WTC11 (cell line): ENCODE measurements around the gene EEF2K. TPM values are rescaled to one million over a fixed set of nuclear protein-coding genes. Genes with fewer than 3 reads are reported as not detected.

ENCODE experiments used
- ATAC-seq: fragments of 200-7000 bp; cut with Tn5 transposase; 2 replicates; pipeline ENCODE4 v1.10.0; 2021; ENCODE audit warnings: mild to moderate bottlenecking, moderate library complexity
- CTCF ChIA-PET: fragments of 300-600 bp; sonication (Branson Sonifier 250); formaldehyde crosslinking; loops from one replicate; lab custom pipeline; 2021; ENCODE audit warnings: antibody characterized with exemption; lab: Charles Lee
- POLR2A ChIA-PET: fragments of 350-600 bp; sonication (Branson Sonifier 250); formaldehyde crosslinking; loops from one replicate; lab custom pipeline; 2021; ENCODE audit warnings: antibody characterized with exemption; lab: Charles Lee
- DNase-seq: peaks from one replicate; pipeline ENCODE4 v3.0.0; 2021; ENCODE audit warnings: low spot score
- H3K27ac Mint-ChIP-seq: 2 replicates; pipeline ENCODE4 v1.8.0; 2021; ENCODE audit warnings: mixed read lengths
- H3K27me3 Mint-ChIP-seq: 2 replicates; pipeline ENCODE4 v1.8.0; 2021; ENCODE audit warnings: low read depth, mild to moderate bottlenecking, moderate library complexity, mixed read lengths
- H3K36me3 Mint-ChIP-seq: 2 replicates; pipeline ENCODE4 v1.8.0; 2021; ENCODE audit warnings: mixed read lengths
- H3K4me1 Mint-ChIP-seq: 2 replicates; pipeline ENCODE4 v1.8.0; 2022; ENCODE audit warnings: mixed read lengths
- H3K4me3 Mint-ChIP-seq: 2 replicates; pipeline ENCODE4 v1.8.0; 2021; ENCODE audit warnings: mild to moderate bottlenecking, moderate library complexity, mixed read lengths
- H3K9me3 Mint-ChIP-seq: 2 replicates; pipeline ENCODE4 v1.8.0; 2021; ENCODE audit warnings: mixed read lengths
- AFF4 ChIP-seq: sonication (generic); formaldehyde crosslinking; IDR thresholded peaks from 2 replicates; pipeline ENCODE4 v1.8.1; 2023; ENCODE audit warnings: mild to moderate bottlenecking, missing genetic modification reagents, borderline replicate concordance
- CBFB ChIP-seq: sonication (generic); formaldehyde crosslinking; IDR thresholded peaks from 2 replicates; pipeline ENCODE4 v1.8.1; 2022; ENCODE audit warnings: mild to moderate bottlenecking, low read depth, missing genetic modification reagents
- E2F4 ChIP-seq: sonication (generic); formaldehyde crosslinking; IDR thresholded peaks from 2 replicates; pipeline ENCODE4 v1.8.1; 2022; ENCODE audit warnings: low read depth, mild to moderate bottlenecking, moderate library complexity, missing genetic modification reagents, borderline replicate concordance
- ESRRA ChIP-seq: sonication (generic); formaldehyde crosslinking; IDR thresholded peaks from 2 replicates; pipeline ENCODE4 v1.8.1; 2022; ENCODE audit warnings: mild to moderate bottlenecking, missing genetic modification reagents, borderline replicate concordance
- ETV6 ChIP-seq: sonication (generic); formaldehyde crosslinking; IDR thresholded peaks from 2 replicates; pipeline ENCODE4 v1.8.1; 2022; ENCODE audit warnings: mild to moderate bottlenecking, missing genetic modification reagents
- HMGA2 ChIP-seq: fragments of 250-450 bp; sonication (Bioruptor Pico); IDR thresholded peaks from 2 replicates; pipeline ENCODE4 v1.4.0; 2021; ENCODE audit warnings: mild to moderate bottlenecking, moderate library complexity
- NR3C1 ChIP-seq: sonication (generic); formaldehyde crosslinking; conservative IDR thresholded peaks from 2 replicates; pipeline ENCODE4 v1.8.1; 2023; ENCODE audit warnings: low read depth, mild to moderate bottlenecking, missing genetic modification reagents
- RORB ChIP-seq: fragments of 250-450 bp; sonication (Bioruptor Pico); IDR thresholded peaks from 2 replicates; pipeline ENCODE4 v1.9.0; 2021; ENCODE audit warnings: mild to moderate bottlenecking
- SOX15 ChIP-seq: fragments of 250-450 bp; sonication (Bioruptor Pico); IDR thresholded peaks from 2 replicates; pipeline ENCODE4 v1.9.0; 2021; ENCODE audit warnings: mild to moderate bottlenecking
- TEAD4 ChIP-seq: sonication (generic); formaldehyde crosslinking; IDR thresholded peaks from 2 replicates; pipeline ENCODE4 v1.8.0; 2022; ENCODE audit warnings: mild to moderate bottlenecking, missing genetic modification reagents
- ZMAT4 ChIP-seq: fragments of 250-450 bp; sonication (Bioruptor Pico); IDR thresholded peaks from 2 replicates; pipeline ENCODE4 v1.9.0; 2021; ENCODE audit warnings: mild to moderate bottlenecking
- ZNF317 ChIP-seq: sonication (generic); formaldehyde crosslinking; IDR thresholded peaks from 2 replicates; pipeline ENCODE4 v1.8.1; 2023; ENCODE audit warnings: low read depth, mild to moderate bottlenecking, moderate library complexity, missing genetic modification reagents, borderline replicate concordance
- ZNF396 ChIP-seq: fragments of 250-450 bp; sonication (Bioruptor Pico); IDR thresholded peaks from 2 replicates; pipeline ENCODE4 v1.8.0; 2021; ENCODE audit warnings: mild to moderate bottlenecking, moderate library complexity, borderline replicate concordance
- ZSCAN18 ChIP-seq: fragments of 250-450 bp; sonication (Bioruptor Pico); IDR thresholded peaks from 2 replicates; pipeline ENCODE4 v2.1.2; 2022; ENCODE audit warnings: mild to moderate bottlenecking, moderate library complexity
- total RNA-seq: library from RNA; stranded (reverse); gene quantifications from 3 replicates; pipeline ENCODE4 v1.2.3, GENCODE V29; 2021
- TF ChIP-seq, protein P1 (sequence below): sonication (generic); formaldehyde crosslinking; IDR thresholded peaks from 2 replicates; pipeline ENCODE4 v1.8.1; 2023; ENCODE audit warnings: mild to moderate bottlenecking, missing genetic modification reagents, moderate library complexity
- TF ChIP-seq, protein P2 (sequence below): sonication (generic); formaldehyde crosslinking; conservative IDR thresholded peaks from 2 replicates; pipeline ENCODE4 v1.8.1; 2023; ENCODE audit warnings: mild to moderate bottlenecking, low read depth, missing genetic modification reagents, moderate library complexity
- TF ChIP-seq, protein P3 (sequence below): sonication (generic); formaldehyde crosslinking; IDR thresholded peaks from 2 replicates; pipeline ENCODE4 v1.8.0; 2022; ENCODE audit warnings: mild to moderate bottlenecking, missing genetic modification reagents
- TF ChIP-seq, protein P4 (sequence below): sonication (generic); formaldehyde crosslinking; IDR thresholded peaks from 2 replicates; pipeline ENCODE4 v1.8.1; 2023; ENCODE audit warnings: mild to moderate bottlenecking, missing genetic modification reagents

Gene EEF2K
- total RNA-seq, 1 experiment from 2014 or later, result 26.7 TPM

GRCh38 chr16:22323173-22323958 is 117.3 kb downstream of the EEF2K start:
- DNase-seq, result no peak
- ChIA-PET CTCF (no interaction called here), POLR2A (no interaction called here)
- Mint-ChIP-seq H3K9me3 (no peaks in the 10 kb centered on the region), H3K36me3 (peaks cover 32% of the 10 kb centered on the region), H3K27ac (no peak overlapping the region), H3K4me3 (no peak overlapping the region), H3K27me3 (no peaks in the 10 kb centered on the region)
- ATAC-seq, result no peak
- TF ChIP-seq TEAD4 (CRISPR knock-in tag) (no peak), CBFB (CRISPR knock-in tag) (no peak), ZNF396 (CRISPR knock-in tag) (no peak)
- TF ChIP-seq, all 79 proteins: peak for 0
- H3K4me1 Mint-ChIP-seq, result no peaks in the 10 kb centered on the region

GRCh38 chr16:22323959-22324786 is 118.1 kb downstream of the EEF2K start:
- DNase-seq, result no peak
- ChIA-PET POLR2A (no interaction called here), CTCF (interaction anchor here (1.9 kb wide), 1 partner anchor 24 kb away, joined by 6 read pairs; no protein-coding TSS in a partner anchor)
- Mint-ChIP-seq H3K36me3 (peaks cover 30% of the 10 kb centered on the region), H3K4me3 (no peak overlapping the region), H3K27ac (no peak overlapping the region), H3K4me1 (no peaks in the 10 kb centered on the region), H3K9me3 (no peaks in the 10 kb centered on the region), H3K27me3 (no peaks in the 10 kb centered on the region)
- ATAC-seq, result no peak
- TF ChIP-seq ESRRA (CRISPR knock-in tag), result no peak
- TF ChIP-seq ZSCAN18 (CRISPR knock-in tag), result no peak
- no peak for TF ChIP-seq ZNF317 (CRISPR knock-in tag)
- TF ChIP-seq, protein P1, sequence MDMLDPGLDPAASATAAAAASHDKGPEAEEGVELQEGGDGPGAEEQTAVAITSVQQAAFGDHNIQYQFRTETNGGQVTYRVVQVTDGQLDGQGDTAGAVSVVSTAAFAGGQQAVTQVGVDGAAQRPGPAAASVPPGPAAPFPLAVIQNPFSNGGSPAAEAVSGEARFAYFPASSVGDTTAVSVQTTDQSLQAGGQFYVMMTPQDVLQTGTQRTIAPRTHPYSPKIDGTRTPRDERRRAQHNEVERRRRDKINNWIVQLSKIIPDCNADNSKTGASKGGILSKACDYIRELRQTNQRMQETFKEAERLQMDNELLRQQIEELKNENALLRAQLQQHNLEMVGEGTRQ (CRISPR knock-in tag), result no peak
- TF ChIP-seq HMGA2, result no peak
- no peak for TF ChIP-seq SOX15 (CRISPR knock-in tag)
- TF ChIP-seq, protein P2, sequence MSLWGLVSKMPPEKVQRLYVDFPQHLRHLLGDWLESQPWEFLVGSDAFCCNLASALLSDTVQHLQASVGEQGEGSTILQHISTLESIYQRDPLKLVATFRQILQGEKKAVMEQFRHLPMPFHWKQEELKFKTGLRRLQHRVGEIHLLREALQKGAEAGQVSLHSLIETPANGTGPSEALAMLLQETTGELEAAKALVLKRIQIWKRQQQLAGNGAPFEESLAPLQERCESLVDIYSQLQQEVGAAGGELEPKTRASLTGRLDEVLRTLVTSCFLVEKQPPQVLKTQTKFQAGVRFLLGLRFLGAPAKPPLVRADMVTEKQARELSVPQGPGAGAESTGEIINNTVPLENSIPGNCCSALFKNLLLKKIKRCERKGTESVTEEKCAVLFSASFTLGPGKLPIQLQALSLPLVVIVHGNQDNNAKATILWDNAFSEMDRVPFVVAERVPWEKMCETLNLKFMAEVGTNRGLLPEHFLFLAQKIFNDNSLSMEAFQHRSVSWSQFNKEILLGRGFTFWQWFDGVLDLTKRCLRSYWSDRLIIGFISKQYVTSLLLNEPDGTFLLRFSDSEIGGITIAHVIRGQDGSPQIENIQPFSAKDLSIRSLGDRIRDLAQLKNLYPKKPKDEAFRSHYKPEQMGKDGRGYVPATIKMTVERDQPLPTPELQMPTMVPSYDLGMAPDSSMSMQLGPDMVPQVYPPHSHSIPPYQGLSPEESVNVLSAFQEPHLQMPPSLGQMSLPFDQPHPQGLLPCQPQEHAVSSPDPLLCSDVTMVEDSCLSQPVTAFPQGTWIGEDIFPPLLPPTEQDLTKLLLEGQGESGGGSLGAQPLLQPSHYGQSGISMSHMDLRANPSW (CRISPR knock-in tag), result no peak
- TF ChIP-seq NR3C1, result no peak
- TF ChIP-seq ETV6 (CRISPR knock-in tag), result no peak
- TF ChIP-seq RORB, result no peak
- no peak for TF ChIP-seq E2F4
- TF ChIP-seq, protein P3, sequence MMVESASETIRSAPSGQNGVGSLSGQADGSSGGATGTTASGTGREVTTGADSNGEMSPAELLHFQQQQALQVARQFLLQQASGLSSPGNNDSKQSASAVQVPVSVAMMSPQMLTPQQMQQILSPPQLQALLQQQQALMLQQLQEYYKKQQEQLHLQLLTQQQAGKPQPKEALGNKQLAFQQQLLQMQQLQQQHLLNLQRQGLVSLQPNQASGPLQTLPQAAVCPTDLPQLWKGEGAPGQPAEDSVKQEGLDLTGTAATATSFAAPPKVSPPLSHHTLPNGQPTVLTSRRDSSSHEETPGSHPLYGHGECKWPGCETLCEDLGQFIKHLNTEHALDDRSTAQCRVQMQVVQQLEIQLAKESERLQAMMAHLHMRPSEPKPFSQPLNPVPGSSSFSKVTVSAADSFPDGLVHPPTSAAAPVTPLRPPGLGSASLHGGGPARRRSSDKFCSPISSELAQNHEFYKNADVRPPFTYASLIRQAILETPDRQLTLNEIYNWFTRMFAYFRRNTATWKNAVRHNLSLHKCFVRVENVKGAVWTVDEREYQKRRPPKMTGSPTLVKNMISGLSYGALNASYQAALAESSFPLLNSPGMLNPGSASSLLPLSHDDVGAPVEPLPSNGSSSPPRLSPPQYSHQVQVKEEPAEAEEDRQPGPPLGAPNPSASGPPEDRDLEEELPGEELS (CRISPR knock-in tag), result no peak
- TF ChIP-seq, protein P4, sequence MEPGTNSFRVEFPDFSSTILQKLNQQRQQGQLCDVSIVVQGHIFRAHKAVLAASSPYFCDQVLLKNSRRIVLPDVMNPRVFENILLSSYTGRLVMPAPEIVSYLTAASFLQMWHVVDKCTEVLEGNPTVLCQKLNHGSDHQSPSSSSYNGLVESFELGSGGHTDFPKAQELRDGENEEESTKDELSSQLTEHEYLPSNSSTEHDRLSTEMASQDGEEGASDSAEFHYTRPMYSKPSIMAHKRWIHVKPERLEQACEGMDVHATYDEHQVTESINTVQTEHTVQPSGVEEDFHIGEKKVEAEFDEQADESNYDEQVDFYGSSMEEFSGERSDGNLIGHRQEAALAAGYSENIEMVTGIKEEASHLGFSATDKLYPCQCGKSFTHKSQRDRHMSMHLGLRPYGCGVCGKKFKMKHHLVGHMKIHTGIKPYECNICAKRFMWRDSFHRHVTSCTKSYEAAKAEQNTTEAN, result no peak
- no peak for TF ChIP-seq AFF4 (CRISPR knock-in tag)
- TF ChIP-seq ZMAT4 (CRISPR knock-in tag), result no peak
